Lower lobe of right lung (tissue), 2 donors: ENCODE results near the gene VEPH1. TPM values are rescaled to one million over a fixed set of nuclear protein-coding genes. Genes with fewer than 3 reads are reported as not detected.

ENCODE experiments used
- ATAC-seq, 2 donors: fragments of 200-7000 bp; cut with Tn5 transposase; one replicate each; pipeline ENCODE4 v1.9.1; 2020 to 2022; ENCODE audit warnings: mild to moderate bottlenecking in 2 of 2, moderate library complexity in 2 of 2
- DNase-seq: peaks from one replicate; pipeline ENCODE4 v3.0.0-alpha.2; 2020
- H3K27ac ChIP-seq: fragments of 200-600 bp; one replicate; pipeline ENCODE4 v1.8.0; 2022
- H3K27me3 ChIP-seq: fragments of 200-600 bp; one replicate; pipeline ENCODE4 v1.8.0; 2022; ENCODE audit warnings: low read depth
- H3K36me3 ChIP-seq: fragments of 200-600 bp; one replicate; pipeline ENCODE4 v1.8.0; 2022; ENCODE audit warnings: mild to moderate bottlenecking
- H3K4me1 ChIP-seq: fragments of 200-600 bp; one replicate; pipeline ENCODE4 v1.8.0; 2022
- H3K4me3 ChIP-seq: fragments of 200-600 bp; one replicate; pipeline ENCODE4 v1.8.0; 2022; ENCODE audit warnings: mild to moderate bottlenecking
- H3K9me3 ChIP-seq: fragments of 200-600 bp; one replicate; pipeline ENCODE4 v1.8.0; 2022
- CTCF ChIP-seq: fragments of 200-600 bp; IDR thresholded peaks from one replicate; pipeline ENCODE4 v1.8.0; 2022; ENCODE audit warnings: antibody characterized with exemption, mild to moderate bottlenecking
- intact Hi-C: fragments of 100-400 bp; cut with DNase I; formaldehyde crosslinking; loops from one replicate; pipeline ENCODE4 v1.11.0; 2022
- total RNA-seq: library from RNA; stranded (reverse); fragmentation: NEBNext Ultra II Directional; extraction: Animal tissue kit (Norgen Biotek cat#: 25700); gene quantifications from one replicate; pipeline ENCODE4 v1.2.1, GENCODE V29; 2021
- donor health status: DM: no; HTN: yes; CAD: no; lungs with severe emphysema.

Gene VEPH1
- total RNA-seq, 1 donor from 2014 or later = 116 TPM

GRCh38 chr3:157529751-157530150, 26.5 kb upstream of the VEPH1 start:
- H3K36me3 ChIP-seq = no peaks in the 10 kb centered on the region
- H3K27me3 ChIP-seq = no peaks in the 10 kb centered on the region
- H3K4me1 ChIP-seq = peaks cover 9% of the 10 kb centered on the region
- H3K4me3 ChIP-seq = no peak overlapping the region
- no peaks in the 10 kb centered on the region for H3K9me3 ChIP-seq
- DNase-seq (no peak), ATAC-seq (no peak)
- H3K27ac ChIP-seq = no peak overlapping the region
- TF ChIP-seq CTCF = no peak
- intact Hi-C loops = loop anchor here (5.0 kb wide), 1 partner anchor 43 kb away; no protein-coding TSS in a partner anchor

GRCh38 chr3:157529085-157529484, 25.9 kb upstream of the VEPH1 start:
- intact Hi-C loops = no loop called here
- no peak for TF ChIP-seq CTCF
- no peak for DNase-seq

GRCh38 chr3:157527131-157527881, 24.1 kb upstream of the VEPH1 start:
- no peak overlapping the region for H3K4me3 ChIP-seq
- H3K9me3 ChIP-seq = no peaks in the 10 kb centered on the region
- TF ChIP-seq CTCF = no peak
- no peak overlapping the region for H3K27ac ChIP-seq
- H3K27me3 ChIP-seq = no peaks in the 10 kb centered on the region
- peaks cover 3% of the 10 kb centered on the region for H3K4me1 ChIP-seq
- no peaks in the 10 kb centered on the region for H3K36me3 ChIP-seq
- ATAC-seq = peak in 1 of 2 donors; percentile 28
- no peak for DNase-seq
- intact Hi-C loops = no loop called here

More at GRCh38 chr3:157529085-157529484, 25.9 kb upstream of the VEPH1 start:
- no peaks in the 10 kb centered on the region for H3K9me3 ChIP-seq
- no peak overlapping the region for H3K27ac ChIP-seq
- H3K27me3 ChIP-seq = no peaks in the 10 kb centered on the region
- no peak for ATAC-seq
- H3K4me3 ChIP-seq = no peak overlapping the region
- peaks cover 9% of the 10 kb centered on the region for H3K4me1 ChIP-seq
- no peaks in the 10 kb centered on the region for H3K36me3 ChIP-seq

GRCh38 chr3:157526036-157526435, 22.8 kb upstream of the VEPH1 start:
- H3K9me3 ChIP-seq = no peaks in the 10 kb centered on the region
- DNase-seq (no peak), ATAC-seq (no peak)
- no peak for TF ChIP-seq CTCF
- no peaks in the 10 kb centered on the region for H3K36me3 ChIP-seq
- H3K27ac ChIP-seq = no peak overlapping the region
- H3K27me3 ChIP-seq = no peaks in the 10 kb centered on the region
- intact Hi-C loops = no loop called here
- no peaks in the 10 kb centered on the region for H3K4me1 ChIP-seq
- H3K4me3 ChIP-seq = no peak overlapping the region

GRCh38 chr3:157523814-157524213, 20.6 kb upstream of the VEPH1 start:
- no peaks in the 10 kb centered on the region for H3K27me3 ChIP-seq
- TF ChIP-seq CTCF = no peak
- ATAC-seq (no peak), DNase-seq (no peak)
- no peak overlapping the region for H3K4me3 ChIP-seq
- intact Hi-C loops = no loop called here
- H3K9me3 ChIP-seq = no peaks in the 10 kb centered on the region
- no peak overlapping the region for H3K27ac ChIP-seq
- no peaks in the 10 kb centered on the region for H3K4me1 ChIP-seq
- H3K36me3 ChIP-seq = no peaks in the 10 kb centered on the region
